Epithelial cell of proximal tubule (primary cell): ENCODE measurements around the gene RTL5. TPM values are rescaled to one million over a fixed set of nuclear protein-coding genes. Genes with fewer than 3 reads are reported as not detected.

ENCODE experiments used
- DNase-seq: peaks from one replicate; pipeline ENCODE4 v3.0.0-alpha.2; 2011; ENCODE audit warnings: low read depth
- H3K4me3 ChIP-seq: 2 replicates; pipeline ENCODE4 v1.5.1; 2011; ENCODE audit warnings: low read depth, mild to moderate bottlenecking, low read length
- total RNA-seq: library from RNA; depleted of rRNA; stranded (reverse); fragments of >200 nt; gene quantifications from 2 replicates; pipeline ENCODE4 v1.2.3, GENCODE V29; 2015
- TF ChIP-seq, protein P1 (sequence below): conservative IDR thresholded peaks from 2 replicates; pipeline ENCODE4 v1.5.1; 2012; ENCODE audit warnings: low read depth, mild to moderate bottlenecking, low read length

RTL5 gene
- total RNA-seq, 1 donor from 2014 or later: 0.86 TPM

DNA sequence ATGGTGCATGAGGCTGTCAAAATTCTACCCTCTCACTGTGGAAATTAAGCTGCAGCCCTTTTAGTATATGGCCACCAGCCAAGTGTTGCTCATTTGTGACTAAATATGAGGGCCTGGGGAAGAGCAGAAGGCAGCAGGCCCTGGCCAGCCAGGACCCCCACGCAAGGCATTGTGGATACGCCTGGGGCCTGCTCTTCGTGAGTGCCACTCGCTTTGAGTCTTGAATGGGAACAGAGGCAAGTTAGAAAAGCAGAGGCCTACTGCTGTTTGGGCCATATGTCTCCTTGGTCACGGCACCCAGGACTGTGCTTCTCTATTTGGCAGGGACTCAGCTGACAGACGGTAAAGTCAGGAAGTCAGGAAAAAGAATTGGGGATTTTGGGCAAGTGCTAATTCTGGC is 10.9 kb downstream of the RTL5 start:
- H3K4me3 ChIP-seq: no peak overlapping the region
- TF ChIP-seq, protein P1, sequence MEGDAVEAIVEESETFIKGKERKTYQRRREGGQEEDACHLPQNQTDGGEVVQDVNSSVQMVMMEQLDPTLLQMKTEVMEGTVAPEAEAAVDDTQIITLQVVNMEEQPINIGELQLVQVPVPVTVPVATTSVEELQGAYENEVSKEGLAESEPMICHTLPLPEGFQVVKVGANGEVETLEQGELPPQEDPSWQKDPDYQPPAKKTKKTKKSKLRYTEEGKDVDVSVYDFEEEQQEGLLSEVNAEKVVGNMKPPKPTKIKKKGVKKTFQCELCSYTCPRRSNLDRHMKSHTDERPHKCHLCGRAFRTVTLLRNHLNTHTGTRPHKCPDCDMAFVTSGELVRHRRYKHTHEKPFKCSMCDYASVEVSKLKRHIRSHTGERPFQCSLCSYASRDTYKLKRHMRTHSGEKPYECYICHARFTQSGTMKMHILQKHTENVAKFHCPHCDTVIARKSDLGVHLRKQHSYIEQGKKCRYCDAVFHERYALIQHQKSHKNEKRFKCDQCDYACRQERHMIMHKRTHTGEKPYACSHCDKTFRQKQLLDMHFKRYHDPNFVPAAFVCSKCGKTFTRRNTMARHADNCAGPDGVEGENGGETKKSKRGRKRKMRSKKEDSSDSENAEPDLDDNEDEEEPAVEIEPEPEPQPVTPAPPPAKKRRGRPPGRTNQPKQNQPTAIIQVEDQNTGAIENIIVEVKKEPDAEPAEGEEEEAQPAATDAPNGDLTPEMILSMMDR: no peak
- DNase-seq: no peak

DNA sequence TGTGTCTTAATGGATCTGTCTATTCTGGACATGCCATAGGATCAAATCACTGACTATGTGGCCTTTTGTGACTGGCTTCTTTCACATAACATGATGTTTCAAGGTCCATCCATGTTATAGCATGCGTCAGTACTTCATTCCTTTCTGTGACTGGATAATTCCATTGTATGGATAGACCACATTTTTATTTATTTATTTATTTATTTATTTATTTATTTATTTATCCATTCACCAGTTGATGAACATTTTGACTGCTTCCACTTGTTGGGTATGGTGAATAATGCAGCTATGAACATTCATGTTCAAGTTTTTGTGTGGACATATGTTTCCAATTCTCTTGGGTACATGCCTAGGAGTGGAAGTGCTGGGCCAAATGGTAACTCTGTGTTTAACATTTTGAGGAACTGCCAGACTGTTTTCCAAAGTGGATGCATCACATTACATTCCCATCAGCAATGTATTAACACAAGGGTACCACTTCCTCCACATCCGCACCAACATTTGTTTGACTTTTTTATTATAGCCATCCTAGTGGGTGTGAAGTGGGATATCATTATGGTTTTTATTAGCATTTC is 14.0 kb downstream of the RTL5 start:
- TF ChIP-seq, protein P1: no peak
- no peak for DNase-seq

DNA sequence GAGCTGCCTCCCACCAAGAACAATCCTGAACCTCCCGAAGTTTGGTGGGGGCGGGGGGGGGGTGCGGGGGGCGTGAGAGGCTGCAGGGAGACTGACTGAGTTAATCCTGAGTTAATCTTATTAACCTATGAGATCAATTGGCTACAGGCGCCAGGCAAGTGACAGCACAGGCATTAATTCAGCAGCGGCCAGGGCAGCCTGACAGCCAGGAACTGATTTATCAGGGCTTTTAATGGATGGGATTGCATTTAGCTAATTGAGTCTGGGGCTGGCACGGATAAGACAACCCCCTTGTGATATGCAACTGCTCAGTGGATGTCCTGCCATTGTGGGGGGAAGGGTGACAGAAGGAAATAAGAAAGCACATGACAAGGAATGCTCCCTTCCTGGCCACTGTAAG is 16.3 kb downstream of the RTL5 start:
- TF ChIP-seq, protein P1: no peak
- DNase-seq: no peak
- no peak overlapping the region for H3K4me3 ChIP-seq

More for the DNA sequence above, 14.0 kb downstream of the RTL5 start:
- H3K4me3 ChIP-seq: no peak overlapping the region

DNA sequence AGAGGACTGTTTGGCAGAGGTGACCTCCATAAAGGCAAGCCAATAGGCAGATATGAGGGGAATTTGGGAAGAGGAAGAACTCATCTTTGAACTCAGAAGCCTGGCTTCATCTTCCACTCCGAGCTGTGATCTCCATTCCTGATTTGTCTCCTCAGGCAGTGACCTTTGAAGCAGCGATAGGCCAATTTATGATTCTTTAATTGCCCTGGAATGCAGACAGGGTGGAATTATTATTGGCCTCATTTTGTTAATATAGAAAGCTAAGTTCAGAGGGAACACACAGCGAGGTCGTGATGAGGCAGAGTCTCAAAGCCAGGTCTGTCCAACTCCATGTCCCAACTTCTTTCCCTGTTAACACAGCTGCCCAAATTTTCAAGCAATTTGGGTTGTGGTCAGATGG is 16.9 kb downstream of the RTL5 start:
- no peak for DNase-seq
- TF ChIP-seq, protein P1: no peak
- H3K4me3 ChIP-seq: no peak overlapping the region

DNA sequence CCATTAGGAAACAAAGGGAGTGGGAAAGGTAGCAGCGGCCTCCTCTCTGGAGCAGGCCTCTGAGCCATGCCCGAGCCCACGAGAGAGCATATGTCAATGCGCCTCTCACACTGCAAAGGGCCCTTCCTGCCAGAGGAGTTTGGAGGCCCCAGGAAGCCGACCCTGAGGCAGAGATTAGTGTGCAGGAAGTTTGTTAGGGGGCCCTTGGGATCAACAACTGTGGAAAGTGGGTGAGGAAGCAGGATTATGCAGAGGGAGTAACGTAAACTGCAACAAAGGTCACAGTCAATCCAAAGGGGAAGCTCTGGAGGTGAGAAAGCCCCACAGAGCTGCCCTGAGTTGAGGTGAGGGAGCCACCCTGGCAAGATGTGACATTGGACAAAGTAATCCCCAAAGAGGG is 17.4 kb downstream of the RTL5 start:
- TF ChIP-seq, protein P1: no peak
- no peak overlapping the region for H3K4me3 ChIP-seq
- DNase-seq: no peak

DNA sequence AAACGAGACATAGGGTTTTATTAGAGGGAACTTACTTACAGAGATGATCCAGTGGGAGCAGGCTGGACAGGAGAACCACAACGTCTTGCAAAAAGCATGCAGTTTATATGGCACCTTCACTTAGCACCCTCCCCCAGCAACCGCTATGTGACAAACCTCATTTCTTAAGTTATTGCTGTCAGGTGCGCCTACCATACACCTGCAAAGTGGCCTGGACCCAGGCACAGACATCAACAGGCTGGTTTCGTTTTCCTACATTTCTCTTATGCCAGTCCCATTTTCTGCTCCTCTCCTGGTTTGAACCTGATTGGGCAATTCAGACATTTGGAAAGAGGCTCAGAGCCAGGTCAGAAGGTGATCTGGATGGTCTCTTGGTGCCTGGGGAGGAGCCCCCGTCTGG is 18.3 kb downstream of the RTL5 start:
- H3K4me3 ChIP-seq: no peak overlapping the region
- TF ChIP-seq, protein P1: no peak
- no peak for DNase-seq
